Measurements from ENCODE around the gene EARS2.

- TF ChIP-seq CTCF (conservative IDR thresholded peaks at IDR 0.05 in 1 of 2, IDR thresholded peaks at IDR 0.05 in 1 of 2; ENCODE audit: low read depth in 1 of 2, low read length in 2 of 2) = no peak
- TF ChIP-seq EZH2 (IDR thresholded peaks at IDR 0.05; ENCODE audit: low read length, missing control alignments) = no peak
These were observed 33.8 kb downstream of the EARS2 start for GRCh38 chr16:23523321-23523720.

All from fibroblast of lung (primary cell).